Measurements from ENCODE around the gene COL9A2.

DNA sequence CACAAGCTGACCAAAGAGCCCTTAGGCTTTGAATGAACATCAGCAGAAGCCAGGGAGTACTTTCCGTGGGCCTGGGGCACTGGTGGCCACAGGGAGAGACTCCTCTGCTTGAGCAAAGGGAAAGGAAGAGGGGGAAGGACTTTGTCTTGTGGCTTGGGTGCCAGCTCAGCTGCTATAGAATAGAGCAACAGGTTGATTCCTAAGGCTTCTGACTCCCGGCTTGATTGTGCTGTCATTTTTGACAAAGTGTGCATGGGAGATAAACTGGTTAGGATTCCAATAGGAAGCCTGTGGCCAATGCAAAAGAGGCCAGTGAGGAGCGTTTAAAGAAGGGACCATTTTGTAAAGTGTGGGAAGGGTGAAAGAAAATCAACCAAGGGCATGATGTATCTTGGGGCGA lies 44.6 kb upstream of the COL9A2 start:
- TF ChIP-seq TAF1 (IDR thresholded peaks at IDR 0.05; ENCODE audit: low read depth, low read length): no peak
- TF ChIP-seq SPI1 (IDR thresholded peaks at IDR 0.05; ENCODE audit: low read depth, low read length): no peak
- TF ChIP-seq PAX5 (IDR thresholded peaks at IDR 0.05; ENCODE audit: insufficient read depth, low read length, severe bottlenecking): no peak
- TF ChIP-seq POLR2A (IDR thresholded peaks at IDR 0.05; ENCODE audit: low read depth, low read length): no peak
- no peak for TF ChIP-seq POLR2AphosphoS5 (IDR thresholded peaks at IDR 0.05; ENCODE audit: low read depth, low read length)
- TF ChIP-seq POU2F2 (IDR thresholded peaks at IDR 0.05; ENCODE audit: low read depth, low read length): no peak

Measured in GM12891 (cell line).